ENCODE data around the gene TMEM184A.

Gene TMEM184A

GRCh38 chr7:1598961-1599639, 43.1 kb upstream of the TMEM184A start:
- no peak for DNase-seq (ENCODE audit: low spot score)
- TF ChIP-seq, protein P1, sequence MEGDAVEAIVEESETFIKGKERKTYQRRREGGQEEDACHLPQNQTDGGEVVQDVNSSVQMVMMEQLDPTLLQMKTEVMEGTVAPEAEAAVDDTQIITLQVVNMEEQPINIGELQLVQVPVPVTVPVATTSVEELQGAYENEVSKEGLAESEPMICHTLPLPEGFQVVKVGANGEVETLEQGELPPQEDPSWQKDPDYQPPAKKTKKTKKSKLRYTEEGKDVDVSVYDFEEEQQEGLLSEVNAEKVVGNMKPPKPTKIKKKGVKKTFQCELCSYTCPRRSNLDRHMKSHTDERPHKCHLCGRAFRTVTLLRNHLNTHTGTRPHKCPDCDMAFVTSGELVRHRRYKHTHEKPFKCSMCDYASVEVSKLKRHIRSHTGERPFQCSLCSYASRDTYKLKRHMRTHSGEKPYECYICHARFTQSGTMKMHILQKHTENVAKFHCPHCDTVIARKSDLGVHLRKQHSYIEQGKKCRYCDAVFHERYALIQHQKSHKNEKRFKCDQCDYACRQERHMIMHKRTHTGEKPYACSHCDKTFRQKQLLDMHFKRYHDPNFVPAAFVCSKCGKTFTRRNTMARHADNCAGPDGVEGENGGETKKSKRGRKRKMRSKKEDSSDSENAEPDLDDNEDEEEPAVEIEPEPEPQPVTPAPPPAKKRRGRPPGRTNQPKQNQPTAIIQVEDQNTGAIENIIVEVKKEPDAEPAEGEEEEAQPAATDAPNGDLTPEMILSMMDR (IDR thresholded peaks at IDR 0.05; ENCODE audit: borderline replicate concordance, control extremely low read depth, extremely low read depth, insufficient read depth, missing control alignments): no peak
- in situ Hi-C loops (cut with MboI; ENCODE audit: low sequenced_read_pairs, unreplicated experiment): loop anchor here (25.0 kb wide), 1 partner anchor 738 kb away; no protein-coding TSS in a partner anchor

GRCh38 chr7:1598286-1598685, 42.3 kb upstream of the TMEM184A start:
- no peak for DNase-seq (ENCODE audit: low spot score)
- TF ChIP-seq, protein P1 (IDR thresholded peaks at IDR 0.05; ENCODE audit: borderline replicate concordance, control extremely low read depth, extremely low read depth, insufficient read depth, missing control alignments): no peak
- in situ Hi-C loops (cut with MboI; ENCODE audit: low sequenced_read_pairs, unreplicated experiment): loop anchor here (25.0 kb wide), 1 partner anchor 739 kb away; no protein-coding TSS in a partner anchor

GRCh38 chr7:1597791-1598190, 41.8 kb upstream of the TMEM184A start:
- in situ Hi-C loops (cut with MboI; ENCODE audit: low sequenced_read_pairs, unreplicated experiment): loop anchor here (25.0 kb wide), 1 partner anchor 740 kb away; no protein-coding TSS in a partner anchor

GRCh38 chr7:1597066-1597760, 41.2 kb upstream of the TMEM184A start:
- TF ChIP-seq, protein P1 (IDR thresholded peaks at IDR 0.05; ENCODE audit: borderline replicate concordance, control extremely low read depth, extremely low read depth, insufficient read depth, missing control alignments): no peak

More at GRCh38 chr7:1597791-1598190, 41.8 kb upstream of the TMEM184A start:
- TF ChIP-seq, protein P1 (IDR thresholded peaks at IDR 0.05; ENCODE audit: borderline replicate concordance, control extremely low read depth, extremely low read depth, insufficient read depth, missing control alignments): no peak
- no peak for DNase-seq (ENCODE audit: low spot score)

GRCh38 chr7:1596181-1597043, 40.4 kb upstream of the TMEM184A start:
- in situ Hi-C loops (cut with MboI; ENCODE audit: low sequenced_read_pairs, unreplicated experiment): loop anchor here (25.0 kb wide), 1 partner anchor 741 kb away; no protein-coding TSS in a partner anchor
- TF ChIP-seq, protein P1 (IDR thresholded peaks at IDR 0.05; ENCODE audit: borderline replicate concordance, control extremely low read depth, extremely low read depth, insufficient read depth, missing control alignments): no peak
- DNase-seq (ENCODE audit: low spot score): no peak

More at GRCh38 chr7:1597066-1597760, 41.2 kb upstream of the TMEM184A start:
- in situ Hi-C loops (cut with MboI; ENCODE audit: low sequenced_read_pairs, unreplicated experiment): loop anchor here (25.0 kb wide), 1 partner anchor 740 kb away; no protein-coding TSS in a partner anchor
- DNase-seq (ENCODE audit: low spot score): no peak

GRCh38 chr7:1595636-1596035, 39.6 kb upstream of the TMEM184A start:
- in situ Hi-C loops (cut with MboI; ENCODE audit: low sequenced_read_pairs, unreplicated experiment): loop anchor here (25.0 kb wide), 1 partner anchor 742 kb away; no protein-coding TSS in a partner anchor
- no peak for DNase-seq (ENCODE audit: low spot score)
- TF ChIP-seq, protein P1 (IDR thresholded peaks at IDR 0.05; ENCODE audit: borderline replicate concordance, control extremely low read depth, extremely low read depth, insufficient read depth, missing control alignments): no peak

Measured in GM13976 (cell line).